Central memory CD8-positive, alpha-beta T cell (primary cell): ENCODE measurements around the gene JPH2.
"Not testable (repeated sequence)": the region's sequence is repeated elsewhere in the genome, so short reads cannot be mapped to it uniquely, and the experiment has no call there.

ENCODE experiments used
- ATAC-seq: fragments of 150-1000 bp; cut with Tn5 transposase; replicated peaks from 2 replicates; pipeline ENCODE4 v1.10.0; 2022; ENCODE audit warnings: mild to moderate bottlenecking, moderate FRiP score, moderate number of reproducible peaks; ENCODE audit not compliant: poor library complexity, severe bottlenecking; ENCODE audit errors: extremely low read depth
- DNase-seq, 2 donors: peaks; one replicate each; pipeline ENCODE4 v3.0.0; 2021; ENCODE audit warnings: low spot score in 2 of 2
- H3K27ac Mint-ChIP-seq: one replicate; pipeline ENCODE4 v1.8.0; 2022; ENCODE audit warnings: low read depth, mild to moderate bottlenecking, moderate library complexity, mixed read lengths
- H3K27me3 Mint-ChIP-seq: one replicate; pipeline ENCODE4 v1.8.0; 2022; ENCODE audit warnings: mixed read lengths
- H3K36me3 Mint-ChIP-seq: one replicate; pipeline ENCODE4 v1.8.0; 2022; ENCODE audit warnings: mild to moderate bottlenecking, moderate library complexity, mixed read lengths; ENCODE audit not compliant: insufficient read depth
- H3K4me1 Mint-ChIP-seq: one replicate; pipeline ENCODE4 v1.8.0; 2022; ENCODE audit warnings: mixed read lengths
- H3K4me3 Mint-ChIP-seq: one replicate; pipeline ENCODE4 v1.8.0; 2022; ENCODE audit warnings: mild to moderate bottlenecking, moderate library complexity, mixed read lengths
- H3K9me3 Mint-ChIP-seq: one replicate; pipeline ENCODE4 v1.8.0; 2022; ENCODE audit warnings: mixed read lengths

The JPH2 gene

GRCh38 chr20:44193801-44194200, 6.8 kb upstream of the JPH2 start:
- H3K4me1 Mint-ChIP-seq, result peaks cover 3% of the 10 kb centered on the region
- H3K4me3 Mint-ChIP-seq, result no peak overlapping the region
- DNase-seq (no peak), ATAC-seq (no peak)
- H3K36me3 Mint-ChIP-seq, result peaks cover 29% of the 10 kb centered on the region
- no peaks in the 10 kb centered on the region for H3K9me3 Mint-ChIP-seq
- no peak overlapping the region for H3K27ac Mint-ChIP-seq
- peaks cover 13% of the 10 kb centered on the region for H3K27me3 Mint-ChIP-seq

- peaks cover 15% of the 10 kb centered on the region for H3K36me3 Mint-ChIP-seq
- peaks cover 35% of the 10 kb centered on the region for H3K27me3 Mint-ChIP-seq
- ATAC-seq, DNase-seq, H3K4me1 Mint-ChIP-seq, H3K27ac Mint-ChIP-seq, H3K9me3 Mint-ChIP-seq, H3K4me3 Mint-ChIP-seq: not testable (repeated sequence)
Measured at GRCh38 chr20:44191640-44192039, 4.7 kb upstream of the JPH2 start.

- DNase-seq, H3K4me3 Mint-ChIP-seq, H3K27ac Mint-ChIP-seq, ATAC-seq, H3K9me3 Mint-ChIP-seq, H3K4me1 Mint-ChIP-seq, H3K36me3 Mint-ChIP-seq: not testable (repeated sequence)
- peaks cover 48% of the 10 kb centered on the region for H3K27me3 Mint-ChIP-seq
Measured at GRCh38 chr20:44190197-44190852, 3.3 kb upstream of the JPH2 start.

- H3K4me1 Mint-ChIP-seq, result no peaks in the 10 kb centered on the region
- no peaks in the 10 kb centered on the region for H3K9me3 Mint-ChIP-seq
- ATAC-seq (no peak), DNase-seq (no peak)
- H3K27me3 Mint-ChIP-seq, result peaks cover 60% of the 10 kb centered on the region
- H3K4me3 Mint-ChIP-seq, result no peak overlapping the region
- peaks cover 4% of the 10 kb centered on the region for H3K36me3 Mint-ChIP-seq
- H3K27ac Mint-ChIP-seq, result no peak overlapping the region
Measured at GRCh38 chr20:44188752-44189151, 1.8 kb upstream of the JPH2 start.

- Mint-ChIP-seq H3K4me1 (no peaks in the 10 kb centered on the region), H3K36me3 (peaks cover 1% of the 10 kb centered on the region), H3K9me3 (no peaks in the 10 kb centered on the region), H3K27ac (no peak overlapping the region), H3K4me3 (peak overlapping the region; percentile 33), H3K27me3 (peaks cover 67% of the 10 kb centered on the region)
- no peak for ATAC-seq
- DNase-seq, result no peak
Measured at GRCh38 chr20:44187772-44188709, 1.1 kb upstream of the JPH2 start.

GRCh38 chr20:44186674-44187053, 324 bp downstream of the JPH2 start:
- peaks cover 81% of the 10 kb centered on the region for H3K27me3 Mint-ChIP-seq
- H3K9me3 Mint-ChIP-seq, result no peaks in the 10 kb centered on the region
- H3K27ac Mint-ChIP-seq, result no peak overlapping the region
- DNase-seq (no peak), ATAC-seq (no peak)
- peaks cover 1% of the 10 kb centered on the region for H3K36me3 Mint-ChIP-seq
- H3K4me1 Mint-ChIP-seq, result no peaks in the 10 kb centered on the region
- H3K4me3 Mint-ChIP-seq, result no peak overlapping the region

GRCh38 chr20:44186201-44186600, 787 bp downstream of the JPH2 start:
- Mint-ChIP-seq H3K27me3 (peaks cover 84% of the 10 kb centered on the region), H3K9me3 (no peaks in the 10 kb centered on the region), H3K4me1 (no peaks in the 10 kb centered on the region), H3K27ac (no peak overlapping the region), H3K4me3 (no peak overlapping the region), H3K36me3 (peaks cover 1% of the 10 kb centered on the region)
- ATAC-seq (no peak), DNase-seq (no peak)

GRCh38 chr20:44185574-44185973, 1.4 kb downstream of the JPH2 start:
- no peak overlapping the region for H3K27ac Mint-ChIP-seq
- ATAC-seq (no peak), DNase-seq (no peak)
- H3K4me1 Mint-ChIP-seq, result no peaks in the 10 kb centered on the region
- peaks cover 1% of the 10 kb centered on the region for H3K36me3 Mint-ChIP-seq
- H3K4me3 Mint-ChIP-seq, result no peak overlapping the region
- H3K9me3 Mint-ChIP-seq, result no peaks in the 10 kb centered on the region
- peaks cover 84% of the 10 kb centered on the region for H3K27me3 Mint-ChIP-seq

- H3K4me3 Mint-ChIP-seq, result no peak overlapping the region
- H3K36me3 Mint-ChIP-seq, result peaks cover 1% of the 10 kb centered on the region
- no peaks in the 10 kb centered on the region for H3K9me3 Mint-ChIP-seq
- no peaks in the 10 kb centered on the region for H3K4me1 Mint-ChIP-seq
- ATAC-seq (no peak), DNase-seq (no peak)
- no peak overlapping the region for H3K27ac Mint-ChIP-seq
- H3K27me3 Mint-ChIP-seq, result peaks cover 76% of the 10 kb centered on the region
Measured at GRCh38 chr20:44183282-44183681, 3.7 kb downstream of the JPH2 start.

GRCh38 chr20:44182863-44183262, 4.1 kb downstream of the JPH2 start:
- no peak for DNase-seq
- Mint-ChIP-seq H3K27me3 (peaks cover 72% of the 10 kb centered on the region), H3K9me3 (no peaks in the 10 kb centered on the region), H3K36me3 (peaks cover 1% of the 10 kb centered on the region), H3K4me1 (no peaks in the 10 kb centered on the region), H3K4me3 (no peak overlapping the region), H3K27ac (no peak overlapping the region)
- no peak for ATAC-seq

GRCh38 chr20:44182135-44182765, 4.7 kb downstream of the JPH2 start:
- ATAC-seq, result no peak
- Mint-ChIP-seq H3K9me3 (no peaks in the 10 kb centered on the region), H3K4me3 (no peak overlapping the region), H3K27ac (no peak overlapping the region), H3K27me3 (peaks cover 70% of the 10 kb centered on the region), H3K4me1 (no peaks in the 10 kb centered on the region), H3K36me3 (peaks cover 1% of the 10 kb centered on the region)
- no peak for DNase-seq

GRCh38 chr20:44181611-44182010, 5.4 kb downstream of the JPH2 start:
- H3K4me3 Mint-ChIP-seq, result no peak overlapping the region
- DNase-seq, result no peak
- ATAC-seq, result no peak
- H3K27ac Mint-ChIP-seq, result no peak overlapping the region
- peaks cover 70% of the 10 kb centered on the region for H3K27me3 Mint-ChIP-seq
- H3K36me3 Mint-ChIP-seq, result peaks cover 1% of the 10 kb centered on the region
- no peaks in the 10 kb centered on the region for H3K9me3 Mint-ChIP-seq
- no peaks in the 10 kb centered on the region for H3K4me1 Mint-ChIP-seq
